Spleen (tissue), 11 donors: ENCODE results near the gene CRYM. TPM values are rescaled to one million over a fixed set of nuclear protein-coding genes. Genes with fewer than 3 reads are reported as not detected.

ENCODE experiments used
- DNase-seq: peaks from one replicate; pipeline ENCODE4 v3.0.0-alpha.2; 2020
- H3K27ac ChIP-seq, 8 donors: fragments of 200-600 bp; sonication (generic) in 7 of 8; 1 replicate in 4 of 8; 2 replicates in 4 of 8; pipeline versions ENCODE4 v1.5.0 to v1.8.0; 2016 to 2021; ENCODE audit warnings: inconsistent platforms in 4 of 8, mild to moderate bottlenecking in 4 of 8, moderate library complexity in 1 of 8
- H3K27me3 ChIP-seq, 7 donors: fragments of 200-600 bp; sonication (generic) in 6 of 7; replicated peaks in 1 of 7; 1 replicate in 4 of 7; 2 replicates in 3 of 7; pipeline versions ENCODE4 v1.5.0 to v1.8.0; 2016 to 2021; ENCODE audit warnings: inconsistent platforms in 3 of 7, mild to moderate bottlenecking in 1 of 7
- H3K36me3 ChIP-seq, 6 donors: fragments of 200-600 bp; sonication (generic) in 5 of 6; 1 replicate in 4 of 6; 2 replicates in 2 of 6; pipeline versions ENCODE4 v1.5.0 to v1.8.0; 2016 to 2021; ENCODE audit warnings: inconsistent platforms in 2 of 6
- H3K4me1 ChIP-seq, 6 donors: fragments of 200-600 bp; sonication (generic) in 5 of 6; 1 replicate in 3 of 6; 2 replicates in 3 of 6; pipeline versions ENCODE4 v1.5.0 to v1.8.0; 2016 to 2021; ENCODE audit warnings: inconsistent platforms in 3 of 6
- H3K4me3 ChIP-seq, 8 donors: fragments of 200-600 bp; sonication (generic) in 7 of 8; 1 replicate in 4 of 8; 2 replicates in 4 of 8; pipeline versions ENCODE4 v1.5.0 to v1.8.0; 2016 to 2021; ENCODE audit warnings: inconsistent platforms in 4 of 8, mild to moderate bottlenecking in 4 of 8, moderate library complexity in 2 of 8
- H3K9me3 ChIP-seq, 8 donors: fragments of 200-600 bp; sonication (generic) in 7 of 8; 1 replicate in 4 of 8; 2 replicates in 4 of 8; pipeline versions ENCODE4 v1.5.0 to v1.8.0; 2016 to 2021; ENCODE audit warnings: inconsistent platforms in 4 of 8
- POLR2A ChIP-seq, 3 donors: fragments of 450-650 bp; IDR thresholded peaks; one replicate each; pipeline ENCODE4 v1.5.1; 2017; ENCODE audit warnings: antibody characterized with exemption in 3 of 3, mild to moderate bottlenecking in 1 of 3
- POLR2AphosphoS5 ChIP-seq, 3 donors: sonication (generic); formaldehyde crosslinking; IDR thresholded peaks; one replicate each; pipeline ENCODE4 v1.5.1; 2017; ENCODE audit warnings: antibody characterized with exemption in 3 of 3
- WGBS, 5 donors: extraction: QIAGEN DNeasy Blood & Tissue Kit in 3 of 5; methylation state at CpG; one replicate each; pipeline versions ENCODE4 v1.1.5 to v1.1.7; 2013 to 2018; 5-methylcytosine and 5-hydroxymethylcytosine counted together
- intact Hi-C: fragments of 100-400 bp; cut with DNase I; formaldehyde crosslinking; loops from one replicate; pipeline ENCODE4 v1.15.0; 2023; ENCODE audit warnings: low total_unique reads
- polyA plus RNA-seq, 3 donors: library from polyadenylated mRNA; stranded (reverse); fragments of 200-250 nt; gene quantifications; one replicate each; pipeline ENCODE4 v1.2.1, GENCODE V29; 2013
- total RNA-seq, 7 donors: library from RNA; depleted of rRNA in 3 of 7; stranded (reverse); fragments of >200 nt in 3 of 7; fragmentation: NEBNext Ultra II Directional in 4 of 7; extraction: Animal tissue kit (Norgen Biotek cat#: 25700) in 4 of 7; gene quantifications; one replicate each; pipeline versions ENCODE4 v1.1.0 to v1.2.1, GENCODE V29; 2016 to 2021
- TF ChIP-seq, protein P1 (sequence below), 11 experiments: fragments of 200-600 bp in 7 of 11; fragments of 450-650 bp in 4 of 11; sonication (generic) in 4 of 11; IDR thresholded peaks in 8 of 11; conservative IDR thresholded peaks in 3 of 11; 1 replicate in 7 of 11; 2 replicates in 4 of 11; pipeline versions ENCODE4 v1.4.0 to v1.8.0; 2016 to 2021; ENCODE audit warnings: antibody characterized with exemption in 11 of 11, inconsistent platforms in 4 of 11, mild to moderate bottlenecking in 1 of 11
- donor health status: healthy with polysubstance abuse.
- donor health status: DM: no; HTN: no; CAD: no; lungs with moderate emphysema.
- donor health status: DM: no; HTN: no; CAD: no.
- donor health status: Bipolar disorder and iron deficiency.
- donor health status: healthy.
- donor health status: DM: no; HTN: no; CAD: no.
- donor health status: DM: yes; HTN: yes; CAD: no.

The CRYM gene
- total and polyA plus RNA-seq, 10 donors: 0.22 to 1.5 (median 0.50) TPM; not detected in 3

GRCh38 chr16:21227866-21228265, 50.2 kb downstream of the CRYM start:
- no peak for DNase-seq
- intact Hi-C loops: no loop called here
- Histone ChIP-seq H3K27ac (no peak overlapping the region), H3K4me1 (no peaks in the 10 kb centered on the region), H3K27me3 (peaks cover 0 to 27% (median 3%) of the 10 kb centered on the region in 7 donors), H3K9me3 (no peaks in the 10 kb centered on the region), H3K4me3 (no peak overlapping the region), H3K36me3 (no peaks in the 10 kb centered on the region)
- TF ChIP-seq, protein P1, sequence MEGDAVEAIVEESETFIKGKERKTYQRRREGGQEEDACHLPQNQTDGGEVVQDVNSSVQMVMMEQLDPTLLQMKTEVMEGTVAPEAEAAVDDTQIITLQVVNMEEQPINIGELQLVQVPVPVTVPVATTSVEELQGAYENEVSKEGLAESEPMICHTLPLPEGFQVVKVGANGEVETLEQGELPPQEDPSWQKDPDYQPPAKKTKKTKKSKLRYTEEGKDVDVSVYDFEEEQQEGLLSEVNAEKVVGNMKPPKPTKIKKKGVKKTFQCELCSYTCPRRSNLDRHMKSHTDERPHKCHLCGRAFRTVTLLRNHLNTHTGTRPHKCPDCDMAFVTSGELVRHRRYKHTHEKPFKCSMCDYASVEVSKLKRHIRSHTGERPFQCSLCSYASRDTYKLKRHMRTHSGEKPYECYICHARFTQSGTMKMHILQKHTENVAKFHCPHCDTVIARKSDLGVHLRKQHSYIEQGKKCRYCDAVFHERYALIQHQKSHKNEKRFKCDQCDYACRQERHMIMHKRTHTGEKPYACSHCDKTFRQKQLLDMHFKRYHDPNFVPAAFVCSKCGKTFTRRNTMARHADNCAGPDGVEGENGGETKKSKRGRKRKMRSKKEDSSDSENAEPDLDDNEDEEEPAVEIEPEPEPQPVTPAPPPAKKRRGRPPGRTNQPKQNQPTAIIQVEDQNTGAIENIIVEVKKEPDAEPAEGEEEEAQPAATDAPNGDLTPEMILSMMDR (IDR thresholded peaks at IDR 0.05 in 8 of 11, conservative IDR thresholded peaks at IDR 0.05 in 3 of 11): no peak
- TF ChIP-seq POLR2A (IDR thresholded peaks at IDR 0.05) (no peak), POLR2AphosphoS5 (IDR thresholded peaks at IDR 0.05) (no peak)

GRCh38 chr16:21226749-21227148, 51.3 kb downstream of the CRYM start:
- TF ChIP-seq POLR2AphosphoS5 (IDR thresholded peaks at IDR 0.05) (no peak), POLR2A (IDR thresholded peaks at IDR 0.05) (no peak)
- TF ChIP-seq, protein P1 (IDR thresholded peaks at IDR 0.05 in 8 of 11, conservative IDR thresholded peaks at IDR 0.05 in 3 of 11): no peak
- Histone ChIP-seq H3K4me1 (no peaks in the 10 kb centered on the region), H3K9me3 (no peaks in the 10 kb centered on the region), H3K36me3 (no peaks in the 10 kb centered on the region), H3K27me3 (peaks cover 0 to 30% (median 3%) of the 10 kb centered on the region in 7 donors), H3K4me3 (no peak overlapping the region), H3K27ac (no peak overlapping the region)
- DNase-seq: no peak
- intact Hi-C loops: no loop called here

GRCh38 chr16:21224800-21225199, 53.3 kb downstream of the CRYM start:
- intact Hi-C loops: no loop called here
- TF ChIP-seq POLR2AphosphoS5 (IDR thresholded peaks at IDR 0.05): no peak
- TF ChIP-seq, protein P1 (IDR thresholded peaks at IDR 0.05 in 8 of 11, conservative IDR thresholded peaks at IDR 0.05 in 3 of 11): no peak
- TF ChIP-seq POLR2A (IDR thresholded peaks at IDR 0.05): no peak
- H3K4me1 ChIP-seq: no peaks in the 10 kb centered on the region

GRCh38 chr16:21223787-21224186, 54.3 kb downstream of the CRYM start:
- Histone ChIP-seq H3K36me3 (no peaks in the 10 kb centered on the region), H3K4me3 (no peak overlapping the region), H3K27ac (no peak overlapping the region), H3K27me3 (peaks cover 0 to 29% (median 0%) of the 10 kb centered on the region in 7 donors), H3K9me3 (no peaks in the 10 kb centered on the region), H3K4me1 (no peaks in the 10 kb centered on the region)
- intact Hi-C loops: no loop called here
- DNase-seq: no peak
- no peak for TF ChIP-seq POLR2AphosphoS5 (IDR thresholded peaks at IDR 0.05)
- TF ChIP-seq, protein P1 (IDR thresholded peaks at IDR 0.05 in 8 of 11, conservative IDR thresholded peaks at IDR 0.05 in 3 of 11): no peak
- TF ChIP-seq POLR2A (IDR thresholded peaks at IDR 0.05): no peak
- 70 to 77% (median 73%) methylated on average over 9 of the region's 9 CpGs for WGBS, 5 donors

More at GRCh38 chr16:21224800-21225199, 53.3 kb downstream of the CRYM start:
- no peak overlapping the region for H3K4me3 ChIP-seq
- no peaks in the 10 kb centered on the region for H3K36me3 ChIP-seq
- 27 to 36% (median 32%) methylated on average over 2 of the region's 2 CpGs for WGBS, 5 donors
- no peaks in the 10 kb centered on the region for H3K9me3 ChIP-seq
- DNase-seq: no peak
- no peak overlapping the region for H3K27ac ChIP-seq
- H3K27me3 ChIP-seq: peaks cover 0 to 20% (median 0%) of the 10 kb centered on the region in 7 donors
